GM18498 (cell line): Measurements from ENCODE around the gene STK35.

Experiments
- ATAC-seq: cut with Tn5 transposase; IDR thresholded peaks from one replicate; pipeline ENCODE4 v1.9.1; 2021; ENCODE audit warnings: mild to moderate bottlenecking, moderate library complexity; ENCODE audit not compliant: unreplicated experiment

STK35 gene

DNA sequence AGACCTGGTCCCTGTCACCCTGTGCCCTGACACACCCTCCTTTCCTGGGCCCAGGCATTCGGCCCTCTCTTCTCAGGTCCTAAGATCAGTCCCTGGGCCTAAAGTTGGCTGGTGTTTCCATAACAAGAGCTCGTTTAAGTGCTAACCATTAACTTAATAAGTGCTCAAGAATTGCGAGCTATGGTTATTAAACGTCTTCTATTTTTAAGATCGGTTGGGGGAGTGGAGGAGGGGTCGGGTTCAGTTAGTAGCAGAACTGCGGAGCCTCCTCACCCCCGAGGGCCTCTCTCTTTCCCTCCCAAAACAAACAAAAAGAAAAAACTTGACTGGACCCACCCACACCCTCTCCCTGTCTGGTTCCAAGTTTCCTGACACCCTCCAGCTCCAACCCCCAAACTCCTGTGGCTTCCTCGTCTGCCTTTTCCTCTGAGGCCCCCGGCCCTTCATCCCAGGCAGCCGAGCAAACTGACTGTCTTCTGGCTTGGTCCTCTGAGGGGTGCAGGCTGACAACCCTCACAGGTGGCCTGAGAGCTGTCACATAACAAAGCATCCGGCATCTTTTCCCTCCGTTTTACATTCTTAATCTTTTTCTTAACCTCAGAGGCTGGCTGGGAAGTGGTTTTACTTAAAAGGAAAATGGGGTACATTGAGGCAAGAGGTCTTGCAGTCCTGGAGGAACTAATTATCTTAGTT is 2.0 kb downstream of the STK35 start:
- ATAC-seq, result no peak

DNA sequence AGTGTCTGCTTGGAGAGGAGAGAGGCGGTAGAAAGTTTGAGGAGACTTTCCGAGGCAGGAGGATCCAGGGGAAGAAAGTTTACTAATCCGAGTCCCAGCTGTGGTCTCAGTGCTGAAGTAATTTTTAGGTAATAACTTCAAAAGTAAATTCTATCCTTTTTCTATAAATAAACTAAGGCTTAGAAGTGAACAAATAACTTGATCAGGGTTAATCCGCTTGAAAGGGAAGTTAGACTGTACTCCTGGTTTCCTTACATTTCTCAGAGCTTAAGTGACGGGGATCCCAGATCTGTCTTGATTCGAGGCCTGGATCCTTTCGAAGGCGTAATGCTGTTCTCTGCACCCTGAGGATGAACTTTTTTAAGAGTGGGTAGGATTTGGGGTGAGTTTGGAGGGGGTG is 2.6 kb downstream of the STK35 start:
- no peak for ATAC-seq

DNA sequence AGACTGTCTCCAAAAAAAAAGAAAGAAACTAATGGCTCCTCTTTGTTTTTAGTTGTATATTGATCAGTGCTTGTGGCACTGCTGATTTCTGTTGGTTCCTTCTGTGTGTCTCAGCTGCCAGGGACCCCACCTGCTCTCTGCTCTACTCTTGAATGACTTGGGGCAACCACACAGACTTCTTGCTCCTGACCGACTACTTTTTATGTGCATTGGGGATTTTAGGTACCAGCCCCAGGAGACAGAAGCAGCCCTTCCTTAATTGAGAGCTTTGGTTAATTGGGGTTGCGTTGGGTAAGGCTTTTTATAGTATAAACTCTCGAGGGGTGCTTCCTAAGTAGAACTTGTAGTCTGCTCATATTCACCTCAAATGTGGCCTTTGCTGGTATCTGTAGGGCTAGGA is 6.9 kb downstream of the STK35 start:
- ATAC-seq, result no peak

DNA sequence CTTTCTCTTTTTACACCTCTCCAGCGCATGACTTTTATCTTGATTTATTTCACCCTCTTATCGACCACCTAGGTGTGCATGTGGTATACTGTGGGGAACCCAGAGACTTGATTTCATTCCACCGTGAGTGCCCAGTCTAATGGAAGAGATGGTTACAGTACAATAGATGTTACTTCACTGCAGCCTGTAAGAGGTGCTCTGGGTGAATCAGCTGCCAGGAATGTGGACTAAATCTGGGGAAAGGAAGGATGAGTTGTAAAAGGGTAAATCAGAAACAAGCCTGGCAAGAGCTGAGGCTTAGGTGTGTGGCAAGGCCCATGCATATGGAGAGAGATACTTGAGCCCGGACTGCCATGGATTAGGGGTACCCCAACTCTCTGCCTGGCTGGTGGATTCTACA is 7.4 kb downstream of the STK35 start:
- ATAC-seq, result no peak

DNA sequence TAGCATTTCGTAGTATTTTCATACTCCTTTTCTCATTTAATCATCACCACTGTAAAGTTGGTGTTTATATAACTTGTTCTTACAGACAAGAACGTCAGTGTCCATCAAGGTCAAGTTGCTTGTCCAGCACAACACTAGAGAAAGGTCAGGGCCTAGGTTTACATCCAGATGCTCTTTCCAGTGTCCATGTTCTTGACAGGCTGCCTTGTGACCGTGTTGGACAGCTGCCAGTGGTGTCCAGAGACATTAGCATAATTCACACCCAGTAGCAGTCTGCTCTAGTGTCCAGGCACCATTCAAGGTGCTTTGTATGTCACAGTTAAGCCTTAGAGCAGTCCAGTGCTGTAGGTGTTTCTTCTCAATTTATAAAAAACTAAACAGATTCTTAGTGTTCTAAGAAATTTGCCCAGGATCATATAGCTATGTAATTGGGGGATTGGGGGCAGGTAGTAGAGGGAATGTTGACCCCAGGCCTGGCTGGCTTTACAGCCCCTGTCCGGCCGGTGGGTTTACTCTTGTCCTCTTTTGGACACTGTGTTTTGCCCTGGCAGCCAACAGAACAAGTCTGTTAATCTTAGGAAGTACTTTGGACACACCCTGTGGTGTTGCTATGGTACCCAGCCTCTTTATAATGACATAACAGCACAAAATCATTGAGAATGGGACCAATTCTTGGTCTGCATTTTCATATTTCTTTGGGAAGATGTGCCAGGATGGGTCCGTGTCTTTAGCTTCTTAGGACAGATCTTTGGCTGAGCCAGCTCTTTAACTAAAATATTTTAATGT is 8.0 kb downstream of the STK35 start:
- no peak for ATAC-seq

DNA sequence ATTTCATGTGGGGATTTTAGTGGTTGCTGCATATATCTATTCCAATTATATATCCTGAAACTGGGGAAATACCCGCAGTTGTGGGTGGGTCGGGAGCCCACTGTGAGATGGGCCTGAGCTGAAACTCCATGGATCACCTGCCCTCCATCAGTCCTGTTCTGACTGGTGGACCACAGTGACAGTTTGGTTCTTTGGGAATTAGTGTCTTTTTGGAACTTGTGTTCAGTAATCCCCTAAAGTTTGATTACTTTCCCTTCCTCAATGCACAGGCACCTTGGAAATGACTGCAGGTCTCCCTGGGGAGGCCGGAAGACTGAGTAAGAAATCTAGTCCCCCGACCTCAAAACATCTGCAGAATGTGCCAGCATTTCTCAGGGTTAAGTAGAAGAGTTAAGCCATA is 11.3 kb downstream of the STK35 start:
- ATAC-seq, result no peak

DNA sequence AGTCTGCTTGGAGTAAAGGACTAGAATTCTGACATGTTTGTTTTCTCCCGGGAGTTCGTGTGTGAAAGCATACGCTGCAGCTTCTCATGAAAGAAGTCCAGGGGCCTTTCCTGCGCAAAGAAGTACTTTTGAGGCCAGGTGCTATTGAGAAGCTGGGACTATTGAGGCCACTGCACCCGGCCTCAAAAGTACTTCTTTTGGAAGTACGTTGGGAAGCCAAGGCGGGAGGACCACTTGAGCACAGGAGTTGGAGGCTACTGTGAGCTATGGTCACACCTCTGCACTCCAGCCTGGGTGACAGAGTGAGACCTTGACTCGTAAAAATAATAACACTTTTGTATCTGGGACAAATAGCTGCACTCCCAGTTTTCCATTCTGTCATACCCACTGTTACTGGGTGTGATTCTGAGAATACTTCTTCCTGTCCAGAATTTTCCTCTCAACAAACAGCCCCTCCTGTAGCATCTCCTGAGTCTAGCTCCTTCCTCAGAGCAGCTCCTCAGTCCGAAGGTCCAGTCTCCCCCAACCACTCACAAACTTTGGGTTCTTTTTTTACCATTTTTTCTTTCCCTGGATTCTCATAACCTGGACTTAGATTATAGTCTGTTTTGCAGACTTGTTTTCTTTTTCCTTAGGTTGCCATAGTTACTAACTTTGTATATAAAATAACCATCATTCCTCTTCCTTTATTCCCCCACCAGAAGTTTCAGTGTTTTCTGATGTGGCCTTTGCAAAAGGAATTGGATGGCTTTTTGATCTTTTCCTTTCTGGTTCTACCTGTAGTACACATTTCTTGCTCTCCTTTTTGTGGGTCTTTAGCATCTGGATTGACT is 12.7 kb downstream of the STK35 start:
- ATAC-seq, result no peak

DNA sequence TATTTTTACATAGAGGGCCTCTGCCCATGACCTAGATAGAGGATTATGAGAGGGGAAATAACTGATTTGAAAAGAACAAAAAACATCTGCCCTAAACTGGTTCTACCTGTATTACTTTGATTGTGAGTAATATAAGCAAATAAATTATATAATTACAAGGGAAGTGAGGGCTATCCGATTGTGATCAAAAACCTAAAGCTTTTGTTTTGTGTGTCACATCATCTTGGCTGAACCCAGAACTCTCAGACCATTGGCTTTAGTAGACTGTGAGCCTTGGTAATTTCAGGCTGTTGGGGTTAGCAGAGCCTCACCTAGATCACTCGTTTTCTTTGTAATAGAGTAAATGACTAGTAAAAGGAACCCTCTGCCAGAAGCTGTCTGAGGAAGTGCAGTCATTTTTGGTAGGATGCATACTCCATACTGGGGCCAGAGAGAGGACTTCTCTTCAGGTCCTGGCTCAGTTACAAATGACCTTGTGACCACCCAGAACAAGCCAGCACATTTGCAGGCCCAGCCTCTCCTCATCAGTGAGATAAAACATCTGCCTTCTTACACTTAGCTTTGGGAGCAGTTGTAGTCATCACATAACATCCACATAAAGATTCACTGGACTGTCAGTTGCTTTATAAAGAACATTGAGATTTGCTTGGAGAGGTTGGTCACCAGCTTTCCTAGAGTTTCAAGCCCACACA is 13.5 kb downstream of the STK35 start:
- ATAC-seq, result no peak

DNA sequence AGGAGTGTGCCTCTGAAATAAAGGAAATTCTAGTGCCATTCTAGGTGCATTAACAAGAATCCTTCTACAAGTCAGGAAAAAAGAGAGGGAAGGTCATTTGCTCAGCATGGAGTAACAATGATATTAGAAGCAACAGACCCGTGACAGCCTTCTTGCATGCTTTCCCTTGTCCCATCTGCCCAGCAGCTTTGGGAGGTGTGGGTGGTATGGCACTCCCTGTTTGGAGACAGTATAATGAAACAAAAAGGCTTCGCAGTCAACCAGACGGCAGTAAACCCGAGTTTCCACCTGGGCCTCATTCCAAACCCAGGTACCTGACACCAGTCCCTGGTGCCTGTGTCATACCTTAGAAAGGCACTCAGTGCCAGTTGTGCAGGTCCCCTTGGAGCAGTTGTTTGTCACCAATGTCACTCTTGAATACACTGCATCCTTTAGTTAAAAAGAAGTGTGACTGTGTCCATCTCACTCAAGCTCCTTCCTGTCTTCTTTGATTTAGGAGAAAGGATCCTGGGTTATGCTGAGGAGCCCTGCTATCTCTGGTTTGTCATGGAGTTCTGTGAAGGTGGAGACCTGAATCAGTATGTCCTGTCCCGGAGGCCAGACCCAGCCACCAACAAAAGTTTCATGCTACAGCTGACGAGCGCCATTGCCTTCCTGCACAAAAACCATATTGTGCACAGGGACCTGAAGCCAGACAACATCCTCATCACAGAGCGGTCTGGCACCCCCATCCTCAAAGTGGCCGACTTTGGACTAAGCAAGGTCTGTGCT is 14.7 kb downstream of the STK35 start:
- no peak for ATAC-seq

DNA sequence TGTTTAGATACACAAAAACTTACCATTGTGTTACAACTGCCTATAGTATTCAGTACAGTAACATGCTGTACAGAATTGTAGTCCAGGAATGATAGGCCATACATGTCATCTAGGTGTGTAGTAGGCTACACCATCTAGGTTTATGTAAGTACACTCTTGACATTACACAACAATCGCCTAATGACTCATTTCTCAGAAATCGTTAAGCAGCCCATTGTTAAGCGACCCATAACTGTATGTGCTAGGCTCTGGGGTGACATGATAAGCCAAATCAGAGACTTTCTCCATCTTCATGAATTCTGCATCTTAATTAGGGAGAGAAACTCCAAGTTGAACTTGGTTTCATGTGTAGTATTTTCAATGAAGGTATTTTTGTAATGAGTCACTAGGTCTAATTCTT is 17.2 kb downstream of the STK35 start:
- no peak for ATAC-seq

DNA sequence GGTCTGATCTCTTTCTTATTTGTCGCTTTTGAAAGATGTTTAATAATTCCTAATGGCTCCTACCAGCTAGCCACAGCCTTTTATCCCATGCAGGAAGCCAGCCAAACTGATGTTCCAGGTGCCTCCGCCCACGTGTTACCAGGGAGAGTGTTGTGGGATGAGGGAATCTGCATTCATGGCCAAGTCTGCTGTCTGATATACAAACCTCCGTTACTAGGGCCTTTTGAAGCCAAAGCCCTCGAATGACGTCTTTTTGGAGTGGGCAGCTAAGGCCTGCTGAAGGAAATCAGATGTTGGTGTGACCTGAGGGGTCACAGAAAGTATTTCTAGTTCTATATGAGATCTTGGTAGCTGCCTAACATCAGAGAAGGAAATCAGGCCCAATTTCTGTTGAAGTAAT is 21.3 kb downstream of the STK35 start:
- ATAC-seq, result no peak

DNA sequence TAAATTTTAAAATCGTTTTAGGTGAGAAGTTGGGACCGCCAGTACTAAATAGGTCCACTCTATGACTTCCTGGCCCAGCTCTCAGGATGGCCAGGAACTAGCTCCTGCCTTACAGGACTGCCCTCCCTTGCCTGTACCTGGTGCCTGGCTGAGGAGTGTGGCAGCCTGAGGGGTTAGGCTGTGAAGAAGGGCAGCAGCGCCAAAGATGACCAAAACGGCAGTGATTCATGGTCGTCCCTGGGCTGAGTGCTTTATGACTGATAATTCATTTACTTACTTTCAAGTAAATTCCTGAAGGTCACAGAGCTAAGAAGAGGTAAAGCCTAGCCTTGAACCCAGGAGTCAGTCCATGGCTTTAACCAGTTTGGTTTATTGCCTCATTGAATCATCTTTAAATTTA is 22.1 kb downstream of the STK35 start:
- ATAC-seq, result no peak

DNA sequence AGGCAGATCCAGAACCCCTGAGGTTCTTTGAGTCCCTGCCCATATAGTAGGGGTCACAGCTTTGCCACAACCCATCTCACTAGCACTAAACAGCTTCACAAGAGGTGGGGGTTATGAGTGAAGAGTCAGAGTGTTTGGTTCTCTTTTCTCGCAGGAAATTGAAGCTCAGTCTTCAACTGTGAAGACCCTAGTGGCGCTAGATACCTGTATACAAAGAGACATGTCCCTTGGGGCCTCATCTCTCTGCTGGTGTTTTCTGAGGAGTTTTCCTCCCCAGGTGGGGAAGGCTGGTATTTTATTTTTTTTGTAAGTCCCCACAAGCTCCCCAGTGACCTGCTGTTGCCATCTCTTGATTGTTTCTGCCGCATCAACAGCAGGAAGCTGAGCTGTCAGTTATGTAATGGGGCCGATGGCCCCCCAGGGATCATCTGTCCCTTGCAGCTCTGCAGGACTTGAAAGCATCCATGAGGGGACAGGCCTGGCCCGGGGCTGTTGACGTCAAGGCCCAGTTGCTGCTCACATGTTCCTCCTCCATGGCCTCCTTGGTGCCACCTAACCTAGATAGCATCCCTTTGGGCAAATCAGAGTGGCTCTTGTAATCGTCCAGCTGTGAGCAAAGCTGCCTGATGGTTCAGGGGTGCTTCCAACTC is 23.1 kb downstream of the STK35 start:
- ATAC-seq, result no peak

DNA sequence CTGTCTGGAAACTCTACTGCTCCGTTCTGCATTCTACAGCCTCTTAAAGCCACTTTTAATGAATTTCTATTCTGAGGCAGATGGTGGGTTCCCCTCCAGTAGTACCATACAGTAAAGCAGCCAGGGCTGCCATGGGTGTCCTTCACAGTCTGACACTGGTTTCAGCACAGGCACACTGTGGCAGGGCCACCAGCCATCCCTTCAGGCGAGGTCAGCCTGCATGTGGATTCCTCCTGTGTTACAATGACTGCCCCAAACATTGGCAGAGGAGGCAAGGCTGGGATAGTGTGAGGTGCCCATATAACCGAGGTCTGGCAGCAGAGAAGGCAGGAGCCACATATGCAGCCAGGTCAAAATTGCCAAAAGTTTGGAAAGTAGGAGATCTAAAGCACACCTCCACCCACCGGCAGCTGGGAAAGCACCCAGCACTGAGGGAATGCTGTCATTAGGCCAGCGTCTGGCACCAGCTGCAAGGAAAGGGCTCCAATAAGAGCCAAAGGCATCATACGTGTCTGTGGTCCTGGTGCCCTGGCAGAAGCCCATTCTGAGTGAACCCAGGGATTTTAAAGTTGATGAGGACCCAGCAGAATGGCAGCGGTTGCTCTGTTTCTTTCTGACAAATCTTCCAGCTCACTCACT is 24.0 kb downstream of the STK35 start:
- no peak for ATAC-seq

DNA sequence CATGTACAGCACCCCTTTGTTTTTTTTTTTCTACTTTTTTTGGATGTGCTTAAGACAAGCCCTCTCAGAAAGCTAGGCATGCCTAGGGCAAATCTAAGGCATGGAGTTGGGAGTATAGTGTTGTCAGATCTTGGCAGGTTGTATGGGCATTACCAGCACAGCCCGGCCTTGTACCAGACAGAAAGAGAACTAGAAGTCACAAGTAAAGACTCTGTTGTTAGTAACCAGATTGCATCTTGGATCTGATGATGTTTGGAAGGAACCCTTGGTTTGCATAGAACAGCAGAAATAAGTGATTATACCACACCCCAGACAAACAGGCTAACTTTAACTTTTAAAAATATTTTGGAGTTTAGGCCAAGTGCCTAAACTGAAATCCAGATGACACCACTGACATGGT is 25.6 kb downstream of the STK35 start:
- no peak for ATAC-seq

DNA sequence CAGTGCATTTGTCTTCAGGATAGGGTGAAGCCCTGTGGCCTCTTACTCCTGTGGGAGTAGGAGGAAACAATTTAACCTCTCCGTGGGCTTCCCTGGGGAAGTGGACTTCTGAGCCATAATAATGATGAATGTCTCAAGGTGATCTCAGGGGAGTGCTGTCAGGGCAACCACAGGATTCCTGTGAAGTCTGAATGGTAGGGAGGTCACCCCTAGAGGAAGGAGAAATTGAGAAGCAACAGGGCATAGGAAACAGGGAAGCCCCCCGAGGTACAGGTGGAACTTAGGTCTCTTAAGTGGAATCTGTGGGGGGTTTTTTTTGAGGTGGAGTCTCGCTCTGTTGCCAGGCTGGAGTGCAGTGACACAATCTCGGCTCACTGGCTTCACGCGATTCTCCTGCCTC is 26.9 kb downstream of the STK35 start:
- no peak for ATAC-seq

DNA sequence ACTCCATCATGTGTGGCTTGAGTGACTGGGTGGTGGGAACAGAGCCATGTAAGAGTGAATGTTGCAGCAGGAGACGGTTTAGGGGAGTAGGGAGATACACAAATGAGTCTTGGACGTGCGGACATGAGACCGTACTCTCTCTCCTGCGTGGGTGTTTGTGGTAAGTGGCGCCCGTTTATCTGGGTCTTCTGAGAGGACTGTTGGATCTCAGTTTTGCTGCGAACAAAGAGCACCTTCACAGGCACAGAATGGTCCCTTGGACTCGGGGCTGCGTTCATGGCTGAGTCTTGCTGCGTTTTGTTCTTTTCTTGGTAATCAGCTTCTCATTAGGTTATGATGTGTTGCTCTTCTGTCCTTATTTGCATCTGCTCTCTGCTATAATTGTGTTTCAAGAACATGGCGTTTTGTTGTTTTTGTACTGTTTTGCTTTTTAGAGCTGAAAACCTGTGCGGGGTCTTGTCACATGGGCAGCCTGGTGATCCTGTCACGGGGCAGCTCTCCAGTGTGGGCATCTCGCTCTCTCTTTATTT is 28.5 kb downstream of the STK35 start:
- no peak for ATAC-seq

DNA sequence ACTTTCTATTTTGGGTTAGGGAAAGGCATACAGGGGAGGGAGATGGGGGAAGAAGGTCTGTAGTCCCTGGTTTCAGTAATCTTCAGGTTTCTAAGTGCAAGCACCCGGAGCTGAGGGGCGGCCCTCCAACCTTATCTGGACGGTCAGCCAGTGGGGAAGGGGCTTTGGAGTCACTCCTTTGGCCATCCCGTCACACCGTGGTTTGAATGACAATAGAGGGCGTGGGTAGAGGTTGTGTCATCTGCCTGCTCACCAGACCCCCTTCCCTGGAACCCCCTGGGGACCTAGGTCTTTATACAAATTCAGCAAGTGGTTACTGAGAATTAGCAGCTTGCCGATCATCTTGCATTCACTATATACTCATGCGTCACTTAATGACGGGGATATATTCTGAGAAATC is 29.1 kb downstream of the STK35 start:
- ATAC-seq, result no peak

DNA sequence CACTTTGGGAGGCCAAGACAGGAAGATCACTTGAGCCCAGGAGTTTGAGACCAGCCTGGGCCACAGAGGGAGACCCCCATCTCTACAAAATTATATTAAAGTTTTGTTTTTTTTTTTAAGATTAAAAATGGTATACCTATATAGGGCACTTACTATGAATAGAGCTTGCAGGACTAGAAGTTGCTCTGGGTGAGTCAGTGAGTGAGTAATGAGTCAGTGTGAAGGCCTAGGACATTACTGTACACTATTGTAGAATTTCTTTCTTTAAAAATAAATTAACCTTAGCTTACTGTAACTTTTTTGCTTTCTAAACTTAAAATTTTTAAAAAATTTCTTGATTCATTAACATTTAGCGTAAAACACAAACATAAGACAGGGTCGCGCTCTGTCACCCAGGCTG is 29.7 kb downstream of the STK35 start:
- no peak for ATAC-seq
